GM19395 (cell line): ENCODE data around the gene KLC3.

Source experiments
- ATAC-seq: cut with Tn5 transposase; IDR thresholded peaks from one replicate; pipeline ENCODE4 v1.9.1; 2021; ENCODE audit warnings: mild to moderate bottlenecking, moderate library complexity; ENCODE audit not compliant: unreplicated experiment

KLC3 gene

DNA sequence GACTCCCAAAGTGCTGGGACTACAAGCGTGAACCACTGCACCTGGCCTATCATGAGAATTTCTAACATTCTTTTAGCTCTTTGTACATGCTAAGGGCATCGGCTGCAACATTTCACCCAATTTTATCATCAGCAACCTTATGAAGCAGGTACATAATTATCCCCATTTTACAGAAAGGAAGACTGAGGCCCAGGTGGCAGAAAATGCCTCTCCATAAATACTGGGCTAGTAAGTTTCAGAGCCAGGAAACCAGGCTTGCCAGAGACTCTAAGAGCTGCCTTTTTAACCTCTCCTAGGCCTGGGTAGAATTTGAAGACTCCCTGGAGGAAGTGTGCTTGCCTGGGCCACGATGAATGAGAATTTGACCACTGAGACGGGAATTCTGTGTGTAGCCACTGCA lies 27.6 kb downstream of the KLC3 start:
- no peak for ATAC-seq

DNA sequence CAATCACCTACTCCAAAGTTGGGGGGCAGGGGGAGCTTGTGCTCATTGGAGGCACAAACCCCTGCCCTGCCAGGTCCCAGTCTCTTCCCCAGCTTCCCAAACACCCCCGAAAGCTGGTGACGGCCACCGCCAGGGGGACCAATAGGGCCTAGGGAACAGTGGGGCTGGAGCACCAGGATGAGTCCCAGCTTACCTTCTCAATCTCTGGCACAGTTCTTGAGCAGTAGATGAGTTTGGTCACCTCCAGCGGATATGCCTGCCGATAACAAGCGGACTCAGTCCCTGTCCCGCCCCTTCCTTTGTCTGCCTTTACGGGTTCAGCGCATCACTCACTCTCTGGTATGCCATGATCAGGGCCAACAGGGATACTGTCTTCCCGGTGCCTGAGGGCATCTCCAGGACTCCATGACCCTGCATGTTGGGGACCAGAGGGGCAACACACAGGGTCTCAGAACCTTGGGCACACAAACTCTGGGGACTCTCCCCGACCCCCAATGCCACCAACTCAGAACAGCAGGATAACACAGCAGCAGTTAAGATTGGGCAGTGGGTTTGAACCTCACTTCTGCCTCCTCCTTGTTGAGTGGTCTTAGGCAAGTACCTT lies 28.3 kb downstream of the KLC3 start:
- ATAC-seq: no peak

DNA sequence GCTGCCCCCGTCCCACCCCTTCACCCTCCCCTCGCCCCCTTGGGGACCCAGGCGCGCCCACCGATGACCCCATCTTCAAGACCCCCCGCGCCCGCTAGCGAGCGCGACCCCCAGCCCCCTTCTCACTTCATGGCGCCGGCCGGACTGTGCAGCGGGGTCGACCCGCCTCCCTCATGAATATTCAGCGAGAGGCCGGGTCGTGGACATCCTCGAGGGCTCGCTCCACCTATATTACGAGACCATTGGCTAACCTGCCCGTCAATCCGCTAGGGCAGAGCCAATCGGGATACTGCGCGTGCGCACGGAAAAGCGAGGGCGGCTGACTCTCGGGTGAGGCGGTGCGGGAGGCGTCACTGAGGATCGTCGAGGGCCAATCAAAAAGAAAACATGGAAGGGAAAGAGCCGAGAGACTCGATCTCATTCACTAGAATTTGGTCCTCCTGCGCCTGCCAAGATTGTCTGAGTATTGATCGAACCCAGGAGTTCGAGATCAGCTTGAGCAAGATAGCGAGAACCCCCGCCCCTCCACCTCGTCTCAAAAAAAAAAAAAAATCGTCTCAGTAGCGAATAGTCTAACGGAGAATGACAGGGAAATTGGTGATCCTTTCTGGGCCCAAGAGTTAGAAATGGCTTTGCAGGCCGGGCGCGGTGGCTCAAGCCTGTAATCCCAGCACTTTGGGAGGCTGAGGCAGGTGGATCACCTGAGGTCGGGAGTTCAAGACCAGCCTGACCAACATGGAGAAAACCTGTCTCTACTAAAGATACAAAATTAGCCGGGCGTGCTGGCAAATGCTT lies 30.1 kb downstream of the KLC3 start, which contains the start of gene ERCC2:
Gene ERCC2, minus strand, starts transcription at position 164 of the 795 bp plus-strand sequence. Its CDS starts 33 bp downstream, at position 131.
- ATAC-seq: peak; percentile 94

DNA sequence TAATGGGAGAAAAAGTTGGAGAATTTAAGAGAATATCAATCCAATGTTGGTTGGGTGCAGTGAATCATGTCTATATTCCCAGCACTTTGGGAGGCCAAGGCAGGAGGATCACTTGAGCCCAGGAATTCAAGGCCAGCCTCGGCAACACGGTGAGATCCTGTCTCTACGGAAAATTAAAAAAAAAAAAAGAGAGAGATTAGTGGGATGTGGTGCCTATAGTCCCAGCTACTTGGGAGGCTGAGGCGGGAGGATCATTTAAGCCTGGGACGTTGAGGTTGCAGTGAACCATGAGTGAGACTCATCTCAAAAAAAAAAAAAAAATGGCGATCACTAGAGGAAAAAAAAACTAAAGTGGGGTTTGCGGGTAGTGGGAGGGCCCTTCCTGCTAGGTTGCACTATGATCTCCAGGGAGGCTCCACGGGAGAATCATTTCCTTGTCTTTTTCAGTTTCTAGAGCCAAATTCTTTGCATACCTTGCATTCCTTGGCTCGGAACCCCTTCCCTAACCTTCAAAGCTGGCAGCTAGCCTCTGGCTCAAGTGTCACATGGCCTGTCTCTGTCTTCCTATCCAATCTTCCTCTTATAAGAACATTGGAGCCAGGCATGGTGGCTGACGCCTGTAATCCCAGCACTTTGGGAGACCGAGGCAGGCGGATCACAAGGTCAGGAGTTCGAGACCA lies 35.6 kb downstream of the KLC3 start:
- ATAC-seq: no peak

DNA sequence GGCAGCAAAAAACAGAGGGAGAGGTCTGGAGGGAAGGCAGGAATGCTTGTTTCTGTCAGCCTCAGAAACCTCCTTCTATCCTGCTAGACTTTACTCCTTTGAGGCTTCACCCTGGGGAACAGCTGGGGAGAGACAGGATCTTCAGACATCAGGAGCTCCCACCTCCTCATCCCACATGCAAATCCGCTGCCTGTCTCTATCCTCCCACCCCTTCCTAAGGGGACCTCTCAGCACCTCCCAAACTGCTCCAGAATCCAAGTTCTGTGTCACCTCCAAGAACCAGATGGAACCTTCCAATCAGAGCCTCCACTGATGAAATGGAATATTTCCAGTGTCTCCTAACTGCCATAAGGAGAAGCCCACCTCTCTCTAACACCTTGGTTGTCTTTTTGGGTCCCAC lies 39.6 kb downstream of the KLC3 start:
- ATAC-seq: no peak

DNA sequence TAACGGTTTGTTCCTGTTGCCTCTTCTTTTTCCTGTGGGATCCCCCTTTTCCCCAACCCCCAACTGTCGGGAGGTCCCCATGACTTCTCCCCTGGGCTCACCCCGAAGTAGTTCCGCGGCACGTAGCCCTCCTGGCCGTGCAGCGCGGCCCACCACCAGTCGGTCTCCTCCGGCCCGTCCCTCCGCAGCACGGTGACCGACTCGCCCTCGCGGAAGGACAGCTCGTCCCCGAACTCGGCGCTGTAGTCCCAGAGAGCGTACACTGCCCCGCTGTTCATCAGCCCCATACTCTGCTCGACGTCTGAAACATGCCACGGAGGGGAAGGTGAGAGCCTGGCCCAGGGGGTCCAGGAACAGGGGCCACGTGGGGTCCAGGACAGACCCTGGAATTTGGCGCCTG lies 41.9 kb downstream of the KLC3 start:
- no peak for ATAC-seq

DNA sequence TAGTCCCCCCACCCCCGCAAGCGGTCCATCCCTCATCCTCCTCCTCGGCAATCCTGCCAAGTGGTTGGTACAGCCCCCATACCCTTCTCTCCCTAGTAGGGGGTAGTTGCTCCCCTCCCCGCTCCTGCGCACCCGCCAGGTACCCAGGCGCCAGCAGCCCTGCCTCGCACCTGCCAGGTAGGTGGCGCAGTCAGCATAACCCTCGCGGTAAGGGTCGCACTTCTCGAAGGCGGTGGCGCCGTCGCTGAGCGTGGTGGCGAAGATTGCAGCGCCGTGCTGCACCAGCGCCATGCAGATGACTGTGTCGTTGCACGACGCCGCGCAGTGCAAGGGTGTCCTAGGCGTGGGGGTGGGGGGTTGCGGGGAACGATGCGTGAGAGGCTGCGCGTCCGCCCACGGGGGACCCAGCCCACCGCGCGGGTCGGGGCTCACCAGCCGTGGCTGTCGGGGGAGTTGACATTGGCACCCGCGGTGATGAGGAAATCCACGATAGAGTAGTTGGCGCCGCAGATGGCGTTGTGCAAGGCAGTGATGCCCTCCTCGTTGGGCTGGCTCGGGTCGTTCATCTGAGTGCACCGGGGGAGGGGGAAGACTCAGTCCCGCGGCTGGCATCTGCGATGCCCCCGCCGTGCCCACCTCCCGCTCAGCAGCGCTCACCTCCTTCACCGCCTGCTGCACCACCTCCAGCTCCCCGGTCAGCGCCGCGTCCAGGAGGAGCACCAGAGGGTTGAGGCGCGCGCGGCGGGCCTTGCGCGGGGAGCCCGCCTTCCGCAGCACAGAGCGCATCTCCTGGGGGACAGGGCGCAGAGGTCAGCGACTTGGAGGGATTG lies 45.1 kb downstream of the KLC3 start:
- no peak for ATAC-seq

DNA sequence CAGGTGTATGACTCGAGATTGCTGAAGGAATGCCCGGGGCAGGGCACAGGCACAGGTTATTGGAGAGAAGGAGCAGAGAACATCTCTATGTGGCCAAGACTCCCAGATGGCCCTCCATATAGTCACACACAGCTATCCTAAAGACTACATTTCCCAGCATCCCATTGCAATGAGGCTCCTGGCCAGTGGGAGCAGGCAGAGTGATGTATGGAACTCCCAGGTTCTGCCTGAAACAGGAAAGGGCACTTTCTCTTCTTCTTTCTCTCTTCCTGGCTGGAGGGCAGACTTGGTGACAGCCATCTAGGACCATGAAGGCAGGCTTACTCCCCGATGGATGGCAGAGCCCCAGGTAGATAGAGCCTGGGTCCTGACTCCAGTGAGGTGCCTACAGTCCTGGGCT lies 50.8 kb downstream of the KLC3 start:
- no peak for ATAC-seq

DNA sequence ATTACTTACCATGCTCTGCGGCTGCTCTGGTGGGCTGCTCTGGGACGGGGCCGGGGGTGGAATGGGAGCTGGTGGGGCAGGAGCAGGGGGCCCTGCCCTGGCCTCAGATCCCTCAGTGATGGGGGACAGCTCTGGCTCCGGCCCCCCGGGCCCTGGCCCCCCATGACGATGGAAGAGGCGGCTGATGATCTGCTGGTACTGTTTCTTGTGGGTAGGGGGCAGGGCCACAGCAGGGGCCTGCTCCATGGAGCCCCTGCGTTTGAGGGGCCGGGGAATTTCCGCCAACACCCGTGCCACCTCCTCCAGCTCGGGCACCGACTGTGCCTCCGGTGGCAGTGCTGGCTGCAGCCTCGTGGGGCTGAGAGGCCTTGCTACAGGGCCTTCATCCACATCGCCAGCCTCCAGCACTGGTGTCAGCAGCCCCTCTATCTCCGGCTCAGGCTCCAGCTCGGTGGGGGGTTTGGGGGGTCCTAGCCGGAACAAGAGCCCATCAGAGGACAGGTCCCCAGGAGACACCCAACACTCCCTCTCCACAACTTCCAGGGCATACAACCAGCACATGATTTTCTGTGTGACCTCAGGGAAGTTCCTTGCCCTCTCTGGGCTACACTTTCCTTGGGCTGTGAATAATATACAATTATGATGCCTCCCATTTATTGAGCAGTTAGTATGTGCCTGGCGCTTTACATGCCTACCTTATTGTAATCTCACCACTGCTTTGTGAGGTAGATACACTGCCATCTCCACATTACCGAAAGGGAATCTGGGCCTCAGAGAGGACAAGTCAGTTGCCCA lies 51.5 kb downstream of the KLC3 start:
- ATAC-seq: no peak

DNA sequence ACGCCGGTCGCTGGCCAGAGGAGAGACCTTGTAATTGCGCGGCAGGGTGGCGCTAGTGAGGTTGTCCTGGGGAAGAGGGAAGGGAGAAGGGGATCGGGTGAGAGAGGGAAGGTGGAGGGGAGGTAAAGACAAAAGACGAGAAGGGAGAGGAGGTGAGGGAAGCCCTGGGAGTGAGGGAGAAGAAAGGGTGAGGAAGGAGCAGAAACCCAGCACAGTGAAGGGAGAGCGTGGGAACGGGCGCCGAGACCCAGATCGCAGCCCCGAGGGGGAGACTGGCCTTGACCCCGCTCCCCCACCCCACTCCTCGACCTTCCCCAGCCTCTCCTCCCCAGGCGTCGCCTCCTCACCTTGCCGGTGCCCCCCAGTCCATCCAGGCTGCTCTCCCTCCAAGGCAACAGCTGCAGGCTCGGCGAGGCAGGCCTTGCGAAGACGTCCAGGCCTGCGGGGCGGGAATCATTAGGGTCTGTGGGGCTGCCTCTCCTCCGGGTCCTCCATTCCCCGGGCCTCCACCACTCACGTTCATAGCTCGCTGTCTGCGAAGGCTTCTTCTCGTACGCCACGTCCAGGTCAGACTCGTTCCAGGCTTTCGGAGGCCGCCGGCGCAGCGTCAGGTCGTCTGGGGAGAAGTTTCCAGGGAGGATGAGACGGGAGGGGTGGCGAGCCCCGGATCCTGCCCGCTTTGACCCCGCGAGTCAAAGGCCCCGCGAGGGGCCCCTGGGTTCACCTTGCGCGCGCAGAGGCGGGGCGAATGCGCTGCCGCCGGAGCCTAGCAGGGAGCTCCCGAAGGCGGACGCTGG lies 55.5 kb downstream of the KLC3 start:
- no peak for ATAC-seq

DNA sequence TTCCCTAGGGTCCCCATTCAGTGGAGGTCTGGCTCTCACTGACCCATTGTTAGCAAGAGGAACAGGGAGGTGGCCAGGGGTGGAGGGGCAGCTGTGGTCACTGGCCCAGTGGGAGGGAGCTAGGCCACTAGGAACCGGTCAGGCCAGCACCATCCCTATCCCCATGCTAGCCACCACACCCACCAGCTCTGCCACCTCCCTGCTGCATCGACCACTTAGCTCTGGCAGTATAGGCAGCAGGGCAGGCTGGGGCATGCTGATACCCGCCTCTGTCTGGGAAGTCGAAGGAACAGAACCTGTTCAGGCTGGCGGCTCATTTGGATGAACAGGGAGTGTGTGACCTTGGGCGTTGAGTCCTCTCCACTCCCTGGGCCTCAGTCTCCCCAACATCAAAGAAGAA lies 59.6 kb downstream of the KLC3 start:
- ATAC-seq: no peak
